Stimulated activated CD4-positive, alpha-beta T cell treated with anti-CD3 and anti-CD28 coated beads, Interleukin-12 subunit alpha, Interleukin-12 subunit beta, amount 100 ng/mL, for 24 hours (primary cell): ENCODE measurements around the gene SHISA5.

Experiments used
- DNase-seq, 2 experiments: peaks; one replicate each; pipeline ENCODE4 v3.0.0-alpha.2; 2020; ENCODE audit warnings: low read depth in 2 of 2

The SHISA5 gene

GRCh38 chr3:48431224-48432029, 72.5 kb downstream of the SHISA5 start:
- no peak for DNase-seq

GRCh38 chr3:48430708-48431101, 73.3 kb downstream of the SHISA5 start:
- no peak for DNase-seq

- no peak for DNase-seq
Observed at GRCh38 chr3:48429960-48430707, 73.8 kb downstream of the SHISA5 start, which contains the start of gene PLXNB1. TSS of gene PLXNB1 (minus strand) at chr3:48430086. CDS start at chr3:48424611, 5,475 bp downstream.

GRCh38 chr3:48429317-48429959, 74.5 kb downstream of the SHISA5 start:
- peak in 1 of 2 experiments; percentile 43 for DNase-seq

GRCh38 chr3:48428572-48429316, 75.2 kb downstream of the SHISA5 start:
- no peak for DNase-seq

GRCh38 chr3:48428088-48428571, 75.8 kb downstream of the SHISA5 start:
- DNase-seq: no peak

GRCh38 chr3:48427630-48427962, 76.4 kb downstream of the SHISA5 start:
- no peak for DNase-seq

GRCh38 chr3:48426944-48427629, 76.9 kb downstream of the SHISA5 start:
- no peak for DNase-seq

GRCh38 chr3:48426401-48426909, 77.5 kb downstream of the SHISA5 start:
- DNase-seq: no peak

- no peak for DNase-seq
Observed at GRCh38 chr3:48425281-48425812, 78.6 kb downstream of the SHISA5 start.

- no peak for DNase-seq
Observed at GRCh38 chr3:48423883-48424695, 79.9 kb downstream of the SHISA5 start.

- DNase-seq: no peak
Observed at GRCh38 chr3:48423241-48423882, 80.6 kb downstream of the SHISA5 start.

- DNase-seq: no peak
Observed at GRCh38 chr3:48422681-48423080, 81.3 kb downstream of the SHISA5 start.

- DNase-seq: no peak
Observed at GRCh38 chr3:48422272-48422671, 81.7 kb downstream of the SHISA5 start.

- no peak for DNase-seq
Observed at GRCh38 chr3:48420561-48420960, 83.4 kb downstream of the SHISA5 start.

GRCh38 chr3:48419597-48419996, 84.4 kb downstream of the SHISA5 start:
- DNase-seq: no peak

- no peak for DNase-seq
Observed at GRCh38 chr3:48419149-48419548, 84.8 kb downstream of the SHISA5 start.

GRCh38 chr3:48418651-48419050, 85.3 kb downstream of the SHISA5 start:
- no peak for DNase-seq

GRCh38 chr3:48418140-48418539, 85.8 kb downstream of the SHISA5 start:
- no peak for DNase-seq
